22Rv1 (cell line): ENCODE data around the gene BRK1.

ENCODE experiments used
- ZFX ChIP-seq: fragments of 450-650 bp; IDR thresholded peaks from 2 replicates; pipeline ENCODE4 v1.6.1; 2017; ENCODE audit warnings: antibody characterized with exemption, borderline replicate concordance
- TF ChIP-seq, protein P1 (sequence below): fragments of 450-650 bp; IDR thresholded peaks from 2 replicates; pipeline ENCODE4 v1.5.1; 2017; ENCODE audit warnings: mild to moderate bottlenecking

- TF ChIP-seq, protein P1, sequence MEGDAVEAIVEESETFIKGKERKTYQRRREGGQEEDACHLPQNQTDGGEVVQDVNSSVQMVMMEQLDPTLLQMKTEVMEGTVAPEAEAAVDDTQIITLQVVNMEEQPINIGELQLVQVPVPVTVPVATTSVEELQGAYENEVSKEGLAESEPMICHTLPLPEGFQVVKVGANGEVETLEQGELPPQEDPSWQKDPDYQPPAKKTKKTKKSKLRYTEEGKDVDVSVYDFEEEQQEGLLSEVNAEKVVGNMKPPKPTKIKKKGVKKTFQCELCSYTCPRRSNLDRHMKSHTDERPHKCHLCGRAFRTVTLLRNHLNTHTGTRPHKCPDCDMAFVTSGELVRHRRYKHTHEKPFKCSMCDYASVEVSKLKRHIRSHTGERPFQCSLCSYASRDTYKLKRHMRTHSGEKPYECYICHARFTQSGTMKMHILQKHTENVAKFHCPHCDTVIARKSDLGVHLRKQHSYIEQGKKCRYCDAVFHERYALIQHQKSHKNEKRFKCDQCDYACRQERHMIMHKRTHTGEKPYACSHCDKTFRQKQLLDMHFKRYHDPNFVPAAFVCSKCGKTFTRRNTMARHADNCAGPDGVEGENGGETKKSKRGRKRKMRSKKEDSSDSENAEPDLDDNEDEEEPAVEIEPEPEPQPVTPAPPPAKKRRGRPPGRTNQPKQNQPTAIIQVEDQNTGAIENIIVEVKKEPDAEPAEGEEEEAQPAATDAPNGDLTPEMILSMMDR = no peak
- TF ChIP-seq ZFX = no peak
Measured at GRCh38 chr3:10162185-10162584, 46.7 kb downstream of the BRK1 start.
